GM10847 (cell line): ENCODE results near the gene GPR137C.

Experiments used
- POLR2A ChIP-seq: IDR thresholded peaks from 2 replicates; pipeline ENCODE4 v1.6.1; 2011; ENCODE audit not compliant: insufficient read length; ENCODE audit errors: extremely low read depth

GPR137C gene

GRCh38 chr14:52610187-52610586 is 57.6 kb downstream of the GPR137C start:
- no peak for TF ChIP-seq POLR2A

DNA sequence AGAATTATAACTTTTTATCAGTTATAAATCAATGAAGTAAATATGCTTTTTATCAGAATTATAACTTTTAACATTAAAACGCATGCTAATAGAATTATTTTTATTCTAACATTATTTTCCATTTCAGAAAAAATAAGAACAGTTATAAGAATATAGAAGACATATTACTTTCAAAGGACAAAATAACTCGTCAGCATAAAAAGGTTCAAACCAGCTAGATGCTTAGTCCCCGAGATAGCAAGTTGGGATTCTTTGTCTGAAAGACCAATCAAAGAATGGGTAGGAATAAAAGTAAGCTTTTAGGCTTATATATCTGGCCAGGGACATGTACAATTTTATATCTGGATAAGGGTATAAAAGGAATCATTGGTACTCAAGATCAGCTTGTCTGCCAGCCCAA is 66.0 kb downstream of the GPR137C start:
- no peak for TF ChIP-seq POLR2A

DNA sequence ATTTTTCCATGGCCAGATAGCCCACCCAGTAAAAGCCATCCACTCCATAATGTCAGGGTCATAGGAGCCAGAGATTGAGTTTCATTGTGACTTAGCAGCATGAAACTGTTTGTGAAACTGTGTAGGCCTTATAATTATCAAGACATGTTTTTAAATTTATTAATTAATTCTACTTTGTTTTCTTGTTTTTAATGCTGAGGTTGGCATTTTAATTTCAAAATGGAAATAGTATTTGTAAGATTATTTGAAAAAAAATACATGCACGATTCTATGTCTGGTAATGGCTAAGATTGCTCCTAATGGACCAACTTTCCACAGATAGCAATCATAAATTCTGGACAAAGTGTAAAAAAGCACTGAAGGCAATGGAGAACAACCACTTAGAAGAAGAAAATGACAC is 67.1 kb downstream of the GPR137C start:
- TF ChIP-seq POLR2A, result no peak

DNA sequence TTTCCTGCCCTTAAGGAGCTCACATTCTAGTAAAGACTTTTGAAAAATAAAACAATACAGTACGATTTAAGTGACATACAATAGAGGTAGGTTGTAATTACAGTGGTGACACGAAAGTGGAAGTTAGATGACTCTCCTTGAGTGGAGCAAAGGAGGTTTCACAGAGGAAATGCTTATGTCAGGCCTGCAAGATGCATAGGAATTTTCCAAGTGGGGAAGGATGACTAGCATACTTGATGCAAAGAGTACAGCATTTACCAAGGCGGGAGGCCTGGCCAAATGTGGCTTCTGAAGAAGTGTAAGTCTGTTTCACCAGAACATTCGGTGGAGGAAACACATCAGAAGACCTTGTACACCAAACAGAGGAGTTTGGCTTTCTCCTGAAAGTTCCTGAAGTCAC is 87.5 kb downstream of the GPR137C start:
- no peak for TF ChIP-seq POLR2A

GRCh38 chr14:52641745-52642144 is 89.1 kb downstream of the GPR137C start:
- no peak for TF ChIP-seq POLR2A

DNA sequence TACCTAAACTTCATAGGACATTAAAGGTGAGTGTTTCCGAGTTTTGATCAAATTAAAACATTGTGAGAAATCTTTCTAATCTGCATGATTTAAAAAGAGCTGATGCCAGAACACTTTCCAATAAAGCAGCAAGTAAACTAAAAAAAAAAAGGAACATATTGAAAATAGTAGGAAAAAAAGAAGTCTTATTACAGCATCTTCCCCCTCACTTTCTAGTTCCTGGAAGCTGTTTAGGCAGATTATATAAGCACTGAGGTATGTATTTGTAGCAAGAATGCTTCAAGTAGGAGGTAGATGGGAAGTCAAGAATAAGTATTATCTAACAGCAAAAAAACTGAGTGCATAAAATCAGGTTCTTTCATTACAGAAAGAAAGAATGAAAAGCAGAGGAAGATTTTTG is 96.9 kb downstream of the GPR137C start:
- no peak for TF ChIP-seq POLR2A

- no peak for TF ChIP-seq POLR2A
Observed at GRCh38 chr14:52650774-52651173, 98.1 kb downstream of the GPR137C start.

GRCh38 chr14:52656905-52657304 is 104.3 kb downstream of the GPR137C start:
- TF ChIP-seq POLR2A, result no peak

DNA sequence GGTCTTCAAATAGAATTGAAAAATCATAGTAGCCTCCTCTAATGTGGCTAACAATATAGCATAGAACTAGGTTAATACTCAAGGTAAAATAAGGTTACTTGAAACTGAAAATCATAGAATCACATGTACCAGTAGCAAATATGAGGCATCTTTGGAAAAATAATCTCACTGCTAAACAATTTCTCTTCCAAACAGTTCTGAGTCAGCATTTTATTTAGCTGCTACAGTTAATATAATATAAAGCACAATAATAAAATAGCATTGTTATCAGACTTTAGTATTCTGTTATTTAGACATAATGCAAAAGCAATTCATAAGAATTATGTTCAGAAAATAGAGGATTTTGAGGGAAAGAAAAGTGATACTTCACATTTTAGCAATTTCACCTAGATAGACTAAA is 107.7 kb downstream of the GPR137C start:
- TF ChIP-seq POLR2A, result no peak

- TF ChIP-seq POLR2A, result no peak
Observed at GRCh38 chr14:52660832-52661231, 108.2 kb downstream of the GPR137C start.

GRCh38 chr14:52661314-52661713 is 108.7 kb downstream of the GPR137C start:
- TF ChIP-seq POLR2A, result no peak

DNA sequence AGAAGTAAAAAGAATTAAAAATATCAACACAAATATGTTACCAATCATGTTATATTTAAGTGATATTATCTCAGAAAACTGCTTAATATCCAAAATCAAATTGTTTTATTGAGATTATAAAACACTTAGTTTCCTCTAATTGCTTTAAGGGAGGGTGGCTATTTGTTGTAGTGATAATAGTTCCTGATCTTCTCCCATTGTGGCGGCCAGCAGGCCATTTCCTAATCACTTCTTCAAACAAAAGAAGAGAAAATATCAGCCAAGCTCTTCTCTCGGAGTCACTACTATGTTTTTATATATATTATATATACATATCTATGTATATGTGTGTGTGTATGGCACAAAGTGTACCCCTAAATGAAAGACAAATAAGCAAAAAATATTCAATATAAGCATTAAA is 111.2 kb downstream of the GPR137C start:
- TF ChIP-seq POLR2A, result no peak

DNA sequence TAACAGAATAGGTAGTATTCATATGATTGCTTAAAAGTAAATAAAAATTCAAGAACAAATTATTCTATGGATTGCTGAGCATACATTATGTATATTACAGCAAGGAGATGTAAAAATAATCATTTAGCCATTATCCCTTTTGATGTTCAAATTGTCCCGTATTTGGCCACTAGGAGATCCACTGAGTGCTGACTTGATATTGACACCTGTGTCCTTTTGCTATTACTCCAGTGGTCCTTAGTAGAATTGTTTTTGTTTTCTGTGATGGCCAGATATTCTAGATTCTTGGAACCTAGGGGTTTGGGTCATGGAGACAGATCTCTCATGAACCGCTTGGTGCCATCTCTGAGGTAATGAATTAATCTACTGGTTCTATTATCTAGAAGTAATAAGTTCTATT is 126.0 kb downstream of the GPR137C start:
- no peak for TF ChIP-seq POLR2A

GRCh38 chr14:52683985-52684520 is 131.4 kb downstream of the GPR137C start:
- TF ChIP-seq POLR2A, result no peak

DNA sequence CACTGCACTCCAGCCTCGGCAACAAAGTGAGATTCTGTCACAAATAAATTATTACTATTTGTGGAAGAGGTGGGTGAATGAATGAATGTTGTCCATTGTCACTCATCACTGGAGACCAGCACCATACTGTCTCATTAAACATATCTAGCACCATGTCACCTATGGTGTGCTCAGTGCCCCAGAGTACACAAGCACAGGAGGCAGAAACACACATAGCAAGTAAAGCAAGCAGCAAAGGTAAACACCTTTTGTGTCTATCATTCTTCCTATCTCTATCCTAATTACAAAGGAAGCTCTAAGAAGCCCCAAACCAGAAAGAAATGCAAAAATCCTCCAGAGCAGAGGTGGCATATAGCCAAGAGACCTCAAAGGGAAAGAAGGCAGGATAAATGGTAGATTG is 133.5 kb downstream of the GPR137C start:
- TF ChIP-seq POLR2A, result no peak
